PC-3 (cell line): ENCODE results near the gene TACC2. TPM values are rescaled to one million over a fixed set of nuclear protein-coding genes. Genes with fewer than 3 reads are reported as not detected.

ENCODE experiments used
- ATAC-seq: fragments of 200-7000 bp; cut with Tn5 transposase; 2 replicates; pipeline ENCODE4 v1.9.1; 2020; ENCODE audit warnings: mild to moderate bottlenecking, moderate library complexity
- BruUV-seq: library from RNA; stranded (reverse); fragments of 400-500 nt; replicated peaks from 2 replicates; lab custom pipeline; 2021; lab: Mats Ljungman, UMichigan
- CTCF ChIA-PET: fragments of 300-600 bp; sonication (Branson Sonifier 250); formaldehyde crosslinking; loops from one replicate; lab custom pipeline; 2022; ENCODE audit warnings: antibody characterized with exemption; lab: Charles Lee
- POLR2A ChIA-PET: fragments of 300-600 bp; sonication (Branson Sonifier 250); formaldehyde crosslinking; loops from one replicate; lab custom pipeline; 2022; ENCODE audit warnings: antibody characterized with exemption; ENCODE audit not compliant: unreplicated experiment; lab: Charles Lee
- DNase-seq: peaks from one replicate; pipeline ENCODE4 v3.0.0-alpha.2; 2015
- H2AFZ ChIP-seq: fragments of 300-600 bp; sonication (generic); 2 replicates; pipeline ENCODE4 v1.6.0; 2016; ENCODE audit warnings: antibody characterized with exemption, low read length
- H3F3A ChIP-seq: fragments of 300-600 bp; sonication (generic); one replicate; pipeline ENCODE4 v1.6.0; 2017; ENCODE audit warnings: antibody characterized with exemption, low read length, control low read depth, mild to moderate bottlenecking; ENCODE audit not compliant: unreplicated experiment
- H3K27ac ChIP-seq: fragments of 300-600 bp; sonication (generic); 2 replicates; pipeline ENCODE4 v1.5.1; 2016; ENCODE audit warnings: mild to moderate bottlenecking, low read length
- H3K27me3 ChIP-seq: fragments of 300-600 bp; sonication (generic); 2 replicates; pipeline ENCODE4 v1.6.1; 2016; ENCODE audit warnings: low read length, mixed read lengths
- H3K36me3 ChIP-seq: fragments of 300-600 bp; sonication (generic); 2 replicates; pipeline ENCODE4 v1.6.1; 2016; ENCODE audit warnings: low read depth, mixed run types, low read length, mixed read lengths
- H3K4me1 ChIP-seq: fragments of 300-600 bp; sonication (generic); 2 replicates; pipeline ENCODE4 v1.5.1; 2016; ENCODE audit warnings: low read length; ENCODE audit not compliant: insufficient read depth
- H3K4me2 ChIP-seq: fragments of 300-600 bp; sonication (generic); 2 replicates; pipeline ENCODE4 v1.6.0; 2016; ENCODE audit warnings: low read length
- H3K4me3 ChIP-seq: fragments of 300-600 bp; sonication (generic); 2 replicates; pipeline ENCODE4 v1.5.1; 2016; ENCODE audit warnings: mild to moderate bottlenecking, low read length, mixed read lengths
- H3K79me2 ChIP-seq: fragments of 300-600 bp; sonication (generic); 2 replicates; pipeline ENCODE4 v1.6.1; 2017; ENCODE audit warnings: low read length, mixed read lengths
- H3K9ac ChIP-seq: fragments of 300-600 bp; sonication (generic); 2 replicates; pipeline ENCODE4 v1.6.0; 2016; ENCODE audit warnings: mild to moderate bottlenecking, low read length
- H3K9me2 ChIP-seq: fragments of 300-600 bp; sonication (generic); replicated peaks from 2 replicates; pipeline ENCODE4 v1.6.1; 2016; ENCODE audit warnings: mixed run types, low read length, mixed read lengths
- H3K9me3 ChIP-seq: fragments of 300-600 bp; sonication (generic); 2 replicates; pipeline ENCODE4 v1.6.1; 2016; ENCODE audit warnings: low read length, mixed read lengths
- H4K20me1 ChIP-seq: fragments of 300-600 bp; sonication (generic); 2 replicates; pipeline ENCODE4 v1.6.1; 2016; ENCODE audit warnings: low read length, mixed read lengths
- EZH2 ChIP-seq: fragments of 300-600 bp; sonication (generic); IDR thresholded peaks from one replicate; pipeline ENCODE4 v1.6.1; 2017; ENCODE audit warnings: antibody characterized with exemption, mild to moderate bottlenecking, low read length; ENCODE audit not compliant: unreplicated experiment
- EZH2phosphoT487 ChIP-seq: fragments of 300-600 bp; sonication (generic); IDR thresholded peaks from 2 replicates; pipeline ENCODE4 v1.6.1; 2018; ENCODE audit warnings: mild to moderate bottlenecking, antibody characterized with exemption, low read length, borderline replicate concordance
- intact Hi-C: fragments of 100-400 bp; cut with micrococcal nuclease; formaldehyde crosslinking; loops from 2 replicates; pipeline ENCODE4 v1.9.0; 2023
- total RNA-seq: library from RNA; depleted of rRNA; stranded (reverse); fragments of >200 nt; gene quantifications from 2 replicates; pipeline ENCODE4 v1.2.3, GENCODE V29; 2014
- TF ChIP-seq, protein P1 (sequence below): fragments of 300-600 bp; sonication (generic); conservative IDR thresholded peaks from 2 replicates; pipeline ENCODE4 v1.5.1; 2017; ENCODE audit warnings: antibody characterized with exemption, low read depth, mild to moderate bottlenecking, low read length

Gene TACC2
- total RNA-seq, 1 experiment from 2014 or later = 31.7 TPM

- TF ChIP-seq, protein P1, sequence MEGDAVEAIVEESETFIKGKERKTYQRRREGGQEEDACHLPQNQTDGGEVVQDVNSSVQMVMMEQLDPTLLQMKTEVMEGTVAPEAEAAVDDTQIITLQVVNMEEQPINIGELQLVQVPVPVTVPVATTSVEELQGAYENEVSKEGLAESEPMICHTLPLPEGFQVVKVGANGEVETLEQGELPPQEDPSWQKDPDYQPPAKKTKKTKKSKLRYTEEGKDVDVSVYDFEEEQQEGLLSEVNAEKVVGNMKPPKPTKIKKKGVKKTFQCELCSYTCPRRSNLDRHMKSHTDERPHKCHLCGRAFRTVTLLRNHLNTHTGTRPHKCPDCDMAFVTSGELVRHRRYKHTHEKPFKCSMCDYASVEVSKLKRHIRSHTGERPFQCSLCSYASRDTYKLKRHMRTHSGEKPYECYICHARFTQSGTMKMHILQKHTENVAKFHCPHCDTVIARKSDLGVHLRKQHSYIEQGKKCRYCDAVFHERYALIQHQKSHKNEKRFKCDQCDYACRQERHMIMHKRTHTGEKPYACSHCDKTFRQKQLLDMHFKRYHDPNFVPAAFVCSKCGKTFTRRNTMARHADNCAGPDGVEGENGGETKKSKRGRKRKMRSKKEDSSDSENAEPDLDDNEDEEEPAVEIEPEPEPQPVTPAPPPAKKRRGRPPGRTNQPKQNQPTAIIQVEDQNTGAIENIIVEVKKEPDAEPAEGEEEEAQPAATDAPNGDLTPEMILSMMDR = no peak
- TF ChIP-seq EZH2 = no peak
- TF ChIP-seq EZH2phosphoT487 = no peak
- Histone ChIP-seq H3K4me2 (no peak overlapping the region), H3K27me3 (no peaks in the 10 kb centered on the region), H3K9me3 (no peaks in the 10 kb centered on the region), H3K36me3 (no peaks in the 10 kb centered on the region), H3K4me1 (peaks cover 8% of the 10 kb centered on the region), H3K9ac (no peak overlapping the region), H3K9me2 (no peaks in the 10 kb centered on the region), H4K20me1 (no peaks in the 10 kb centered on the region), H3K79me2 (no peaks in the 10 kb centered on the region), H3F3A (no peaks in the 10 kb centered on the region), H2AFZ (no peak overlapping the region), H3K4me3 (no peak overlapping the region), H3K27ac (no peak overlapping the region)
- ChIA-PET POLR2A (no interaction called here), CTCF (no interaction called here)
- intact Hi-C loops = no loop called here
- ATAC-seq (peak; percentile 71), DNase-seq (peak; percentile 42)
- no TSS peak for BruUV-seq
Measured at GRCh38 chr10:122286867-122287266, 297.9 kb downstream of the TACC2 start.

DNA sequence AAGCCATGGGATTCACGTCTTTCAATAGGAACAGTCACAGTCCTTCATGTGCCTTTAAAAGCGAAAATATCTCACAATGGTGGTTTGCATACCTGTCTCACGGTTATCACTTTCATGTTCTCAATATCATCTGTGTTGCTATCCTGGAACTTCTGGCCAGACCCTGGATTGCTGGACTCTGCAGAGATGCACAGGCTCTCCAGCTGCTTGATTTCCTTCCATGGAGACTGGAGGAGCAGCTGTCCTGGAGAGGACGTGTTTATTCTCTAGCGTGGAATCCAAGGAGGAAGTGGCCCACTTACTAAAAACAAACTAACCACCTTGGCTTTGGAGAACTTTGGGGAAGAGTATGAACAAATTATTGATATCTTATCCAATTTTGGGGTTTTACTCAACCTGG is 298.6 kb downstream of the TACC2 start:
- Histone ChIP-seq H3K4me1 (peaks cover under 1% of the 10 kb centered on the region), H3K79me2 (no peaks in the 10 kb centered on the region), H3K4me2 (no peak overlapping the region), H3K9ac (no peak overlapping the region), H3K9me2 (no peaks in the 10 kb centered on the region), H3K27ac (no peak overlapping the region), H3F3A (no peaks in the 10 kb centered on the region), H3K27me3 (no peaks in the 10 kb centered on the region), H4K20me1 (no peaks in the 10 kb centered on the region), H2AFZ (no peak overlapping the region), H3K4me3 (no peak overlapping the region), H3K9me3 (no peaks in the 10 kb centered on the region), H3K36me3 (no peaks in the 10 kb centered on the region)
- no peak for ATAC-seq
- CTCF ChIA-PET = no interaction called here
- no TSS peak for BruUV-seq
- POLR2A ChIA-PET = interaction anchor here (0.6 kb wide), 1 partner anchor 159 kb away, joined by 5 read pairs; no protein-coding TSS in a partner anchor
- intact Hi-C loops = no loop called here
- no peak for TF ChIP-seq EZH2
- TF ChIP-seq, protein P1 = no peak
- no peak for TF ChIP-seq EZH2phosphoT487
- DNase-seq = no peak

- no TSS peak for BruUV-seq
Measured at GRCh38 chr10:122288262-122288661, 299.3 kb downstream of the TACC2 start.

More at GRCh38 chr10:122288262-122288661, 299.3 kb downstream of the TACC2 start:
- Histone ChIP-seq H3K27me3 (no peaks in the 10 kb centered on the region), H3K4me2 (no peak overlapping the region), H3K27ac (no peak overlapping the region), H3F3A (no peaks in the 10 kb centered on the region), H3K36me3 (no peaks in the 10 kb centered on the region), H3K9me3 (no peaks in the 10 kb centered on the region), H3K4me1 (peaks cover under 1% of the 10 kb centered on the region; the same call in 1 of the 2 replicates), H2AFZ (no peak overlapping the region), H3K79me2 (no peaks in the 10 kb centered on the region), H3K9me2 (no peaks in the 10 kb centered on the region), H4K20me1 (no peaks in the 10 kb centered on the region), H3K9ac (no peak overlapping the region), H3K4me3 (no peak overlapping the region)
- POLR2A ChIA-PET = interaction anchor here (0.6 kb wide), 1 partner anchor 159 kb away, joined by 5 read pairs; no protein-coding TSS in a partner anchor
- ATAC-seq (no peak), DNase-seq (no peak)
- CTCF ChIA-PET = no interaction called here
- TF ChIP-seq EZH2 = no peak
- TF ChIP-seq EZH2phosphoT487 = no peak
- TF ChIP-seq, protein P1 = no peak
- intact Hi-C loops = no loop called here
